ENCODE results near the gene MBL2. TPM values are rescaled to one million over a fixed set of nuclear protein-coding genes. Genes with fewer than 3 reads are reported as not detected.

Gene MBL2
- total RNA-seq, 1 experiment from 2014 or later, result not detected

DNA sequence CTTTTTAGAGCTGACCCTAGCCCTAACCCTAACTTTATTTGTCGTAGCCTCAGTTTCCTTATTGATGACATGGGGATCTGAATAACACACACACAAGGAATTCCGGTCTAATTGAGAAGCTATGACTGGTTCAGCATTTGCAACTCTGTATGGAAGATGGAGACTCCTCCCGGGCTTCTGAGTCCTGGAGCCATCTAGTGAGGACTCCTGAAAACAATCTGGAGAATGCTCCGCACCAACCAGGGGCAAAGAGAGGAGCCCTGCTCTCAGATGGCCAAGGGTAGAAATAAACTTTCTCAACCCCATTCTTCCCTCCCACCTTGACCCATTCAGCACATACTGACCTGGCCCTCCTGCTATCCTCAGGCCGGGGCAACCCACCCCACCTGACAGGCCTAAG is 26.4 kb downstream of the MBL2 start:
- ATAC-seq, result no peak
- Mint-ChIP-seq H3K27ac (no peak overlapping the region), H3K36me3 (no peaks in the 10 kb centered on the region), H3K27me3 (ENCODE audit: low read depth) (no peaks in the 10 kb centered on the region), H3K4me1 (no peaks in the 10 kb centered on the region), H3K9me3 (peaks cover 26% of the 10 kb centered on the region), H3K4me3 (no peak overlapping the region)
- DNase-seq (ENCODE audit: low spot score), result no peak
- ChIA-PET POLR2A (no interaction called here), CTCF (interaction anchor here (1.3 kb wide), 1 partner anchor 33 kb away, joined by 3 read pairs; no protein-coding TSS in a partner anchor)
- TF ChIP-seq ERG (CRISPR knock-in tag; IDR thresholded peaks at IDR 0.05) (no peak), ATF1 (CRISPR knock-in tag; IDR thresholded peaks at IDR 0.05) (no peak), ZNF671 (CRISPR knock-in tag; IDR thresholded peaks at IDR 0.05) (no peak), ZBTB21 (CRISPR knock-in tag; IDR thresholded peaks at IDR 0.05; ENCODE audit: borderline replicate concordance) (no peak)
- TF ChIP-seq, protein P1, sequence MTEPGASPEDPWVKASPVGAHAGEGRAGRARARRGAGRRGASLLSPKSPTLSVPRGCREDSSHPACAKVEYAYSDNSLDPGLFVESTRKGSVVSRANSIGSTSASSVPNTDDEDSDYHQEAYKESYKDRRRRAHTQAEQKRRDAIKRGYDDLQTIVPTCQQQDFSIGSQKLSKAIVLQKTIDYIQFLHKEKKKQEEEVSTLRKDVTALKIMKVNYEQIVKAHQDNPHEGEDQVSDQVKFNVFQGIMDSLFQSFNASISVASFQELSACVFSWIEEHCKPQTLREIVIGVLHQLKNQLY (CRISPR knock-in tag; IDR thresholded peaks at IDR 0.05), result no peak

- no peak for TF ChIP-seq FOXP4 (CRISPR knock-in tag; IDR thresholded peaks at IDR 0.05)
- TF ChIP-seq NR1H2 (CRISPR knock-in tag; IDR thresholded peaks at IDR 0.05), result no peak
- no peak for TF ChIP-seq SP1 (CRISPR knock-in tag; conservative IDR thresholded peaks at IDR 0.05)
- TF ChIP-seq ATF1 (CRISPR knock-in tag; IDR thresholded peaks at IDR 0.05), result no peak
- no peak for TF ChIP-seq HMGXB4 (CRISPR knock-in tag; IDR thresholded peaks at IDR 0.05)
- TF ChIP-seq RORB (CRISPR knock-in tag; IDR thresholded peaks at IDR 0.05), result no peak
- TF ChIP-seq, protein P2, sequence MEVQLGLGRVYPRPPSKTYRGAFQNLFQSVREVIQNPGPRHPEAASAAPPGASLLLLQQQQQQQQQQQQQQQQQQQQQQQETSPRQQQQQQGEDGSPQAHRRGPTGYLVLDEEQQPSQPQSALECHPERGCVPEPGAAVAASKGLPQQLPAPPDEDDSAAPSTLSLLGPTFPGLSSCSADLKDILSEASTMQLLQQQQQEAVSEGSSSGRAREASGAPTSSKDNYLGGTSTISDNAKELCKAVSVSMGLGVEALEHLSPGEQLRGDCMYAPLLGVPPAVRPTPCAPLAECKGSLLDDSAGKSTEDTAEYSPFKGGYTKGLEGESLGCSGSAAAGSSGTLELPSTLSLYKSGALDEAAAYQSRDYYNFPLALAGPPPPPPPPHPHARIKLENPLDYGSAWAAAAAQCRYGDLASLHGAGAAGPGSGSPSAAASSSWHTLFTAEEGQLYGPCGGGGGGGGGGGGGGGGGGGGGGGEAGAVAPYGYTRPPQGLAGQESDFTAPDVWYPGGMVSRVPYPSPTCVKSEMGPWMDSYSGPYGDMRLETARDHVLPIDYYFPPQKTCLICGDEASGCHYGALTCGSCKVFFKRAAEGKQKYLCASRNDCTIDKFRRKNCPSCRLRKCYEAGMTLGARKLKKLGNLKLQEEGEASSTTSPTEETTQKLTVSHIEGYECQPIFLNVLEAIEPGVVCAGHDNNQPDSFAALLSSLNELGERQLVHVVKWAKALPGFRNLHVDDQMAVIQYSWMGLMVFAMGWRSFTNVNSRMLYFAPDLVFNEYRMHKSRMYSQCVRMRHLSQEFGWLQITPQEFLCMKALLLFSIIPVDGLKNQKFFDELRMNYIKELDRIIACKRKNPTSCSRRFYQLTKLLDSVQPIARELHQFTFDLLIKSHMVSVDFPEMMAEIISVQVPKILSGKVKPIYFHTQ (CRISPR knock-in tag; IDR thresholded peaks at IDR 0.05), result no peak
- TF ChIP-seq, protein P3, sequence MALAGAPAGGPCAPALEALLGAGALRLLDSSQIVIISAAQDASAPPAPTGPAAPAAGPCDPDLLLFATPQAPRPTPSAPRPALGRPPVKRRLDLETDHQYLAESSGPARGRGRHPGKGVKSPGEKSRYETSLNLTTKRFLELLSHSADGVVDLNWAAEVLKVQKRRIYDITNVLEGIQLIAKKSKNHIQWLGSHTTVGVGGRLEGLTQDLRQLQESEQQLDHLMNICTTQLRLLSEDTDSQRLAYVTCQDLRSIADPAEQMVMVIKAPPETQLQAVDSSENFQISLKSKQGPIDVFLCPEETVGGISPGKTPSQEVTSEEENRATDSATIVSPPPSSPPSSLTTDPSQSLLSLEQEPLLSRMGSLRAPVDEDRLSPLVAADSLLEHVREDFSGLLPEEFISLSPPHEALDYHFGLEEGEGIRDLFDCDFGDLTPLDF (CRISPR knock-in tag; IDR thresholded peaks at IDR 0.05), result no peak
- no peak for TF ChIP-seq FOXJ3 (CRISPR knock-in tag; IDR thresholded peaks at IDR 0.05; ENCODE audit: borderline replicate concordance)
- TF ChIP-seq, protein P4, sequence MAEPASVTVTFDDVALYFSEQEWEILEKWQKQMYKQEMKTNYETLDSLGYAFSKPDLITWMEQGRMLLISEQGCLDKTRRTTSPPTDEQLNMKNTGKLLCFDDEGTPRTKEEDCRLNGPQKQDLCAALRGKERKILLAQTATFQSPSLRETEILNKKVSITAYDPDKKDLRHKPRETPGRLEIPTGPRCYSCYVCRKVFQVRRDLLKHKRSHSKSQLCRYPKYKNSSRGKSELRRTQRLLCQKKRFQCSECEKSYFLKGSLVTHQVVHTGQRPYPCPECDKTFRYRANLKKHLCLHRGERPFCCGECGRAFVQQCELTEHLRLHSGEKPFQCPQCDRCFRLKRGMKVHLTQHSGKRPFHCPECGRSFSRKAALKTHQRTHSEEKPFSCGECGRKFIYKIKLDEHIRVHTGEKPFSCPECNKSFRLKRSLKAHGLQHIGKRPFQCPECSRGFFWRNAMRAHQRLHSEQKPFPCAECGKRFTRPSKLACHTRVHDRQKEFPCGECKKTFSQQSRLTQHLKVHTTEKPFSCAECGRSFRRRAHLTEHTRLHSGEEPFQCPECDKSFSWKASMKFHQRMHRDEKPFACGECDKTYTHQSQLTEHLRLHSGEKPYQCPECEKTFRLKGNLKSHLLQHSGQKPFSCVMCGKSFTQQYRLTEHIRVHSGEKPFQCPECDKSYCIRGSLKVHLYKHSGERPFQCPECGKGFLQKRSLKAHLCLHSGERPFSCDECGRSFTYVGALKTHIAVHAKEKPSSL (CRISPR knock-in tag; conservative IDR thresholded peaks at IDR 0.05), result no peak
- TF ChIP-seq, protein P5, sequence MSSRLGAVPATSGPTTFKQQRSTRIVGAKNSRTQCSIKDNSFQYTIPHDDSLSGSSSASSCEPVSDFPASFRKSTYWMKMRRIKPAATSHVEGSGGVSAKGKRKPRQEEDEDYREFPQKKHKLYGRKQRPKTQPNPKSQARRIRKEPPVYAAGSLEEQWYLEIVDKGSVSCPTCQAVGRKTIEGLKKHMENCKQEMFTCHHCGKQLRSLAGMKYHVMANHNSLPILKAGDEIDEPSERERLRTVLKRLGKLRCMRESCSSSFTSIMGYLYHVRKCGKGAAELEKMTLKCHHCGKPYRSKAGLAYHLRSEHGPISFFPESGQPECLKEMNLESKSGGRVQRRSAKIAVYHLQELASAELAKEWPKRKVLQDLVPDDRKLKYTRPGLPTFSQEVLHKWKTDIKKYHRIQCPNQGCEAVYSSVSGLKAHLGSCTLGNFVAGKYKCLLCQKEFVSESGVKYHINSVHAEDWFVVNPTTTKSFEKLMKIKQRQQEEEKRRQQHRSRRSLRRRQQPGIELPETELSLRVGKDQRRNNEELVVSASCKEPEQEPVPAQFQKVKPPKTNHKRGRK (CRISPR knock-in tag; IDR thresholded peaks at IDR 0.05; ENCODE audit: borderline replicate concordance), result no peak
- no peak for TF ChIP-seq FOXK1 (CRISPR knock-in tag; IDR thresholded peaks at IDR 0.05)
- no peak for TF ChIP-seq ZNF671 (CRISPR knock-in tag; IDR thresholded peaks at IDR 0.05)
- TF ChIP-seq NR3C1 (CRISPR knock-in tag; conservative IDR thresholded peaks at IDR 0.05; ENCODE audit: low read depth), result no peak
- ATAC-seq, result no peak
- CTCF ChIA-PET, result no interaction called here
Measured at GRCh38 chr10:52744057-52744805, 28.4 kb downstream of the MBL2 start.

More at GRCh38 chr10:52744057-52744805, 28.4 kb downstream of the MBL2 start:
- no peaks in the 10 kb centered on the region for H3K27me3 Mint-ChIP-seq (ENCODE audit: low read depth)
- POLR2A ChIA-PET, result no interaction called here
- no peaks in the 10 kb centered on the region for H3K4me1 Mint-ChIP-seq
- H3K4me3 Mint-ChIP-seq, result no peak overlapping the region
- peaks cover 16% of the 10 kb centered on the region for H3K9me3 Mint-ChIP-seq
- H3K27ac Mint-ChIP-seq, result no peak overlapping the region
- no peak for DNase-seq (ENCODE audit: low spot score)
- H3K36me3 Mint-ChIP-seq, result no peaks in the 10 kb centered on the region

Measured in WTC11 (cell line).